Upper lobe of left lung (tissue), 6 donors: Measurements from ENCODE around the gene FHOD3. TPM values are rescaled to one million over a fixed set of nuclear protein-coding genes. Genes with fewer than 3 reads are reported as not detected.

Experiments used
- ATAC-seq, 2 donors: fragments of 200-7000 bp; cut with Tn5 transposase; one replicate each; pipeline ENCODE4 v1.9.1; 2022; ENCODE audit warnings: mild to moderate bottlenecking in 2 of 2, moderate library complexity in 2 of 2; ENCODE audit not compliant: low FRiP score in 2 of 2
- DNase-seq, 2 donors: peaks; one replicate each; pipeline ENCODE4 v3.0.0-alpha.2; 2019 to 2020
- H3K27ac ChIP-seq, 4 donors: fragments of 200-600 bp; sonication (generic); one replicate each; pipeline ENCODE4 v1.5.1; 2016 to 2019
- H3K27me3 ChIP-seq, 4 donors: fragments of 200-600 bp; sonication (generic); one replicate each; pipeline ENCODE4 v1.5.1; 2017 to 2019
- H3K36me3 ChIP-seq, 4 donors: fragments of 200-600 bp; sonication (generic); one replicate each; pipeline ENCODE4 v1.5.1; 2016 to 2019
- H3K4me1 ChIP-seq, 4 donors: fragments of 200-600 bp; sonication (generic); one replicate each; pipeline ENCODE4 v1.5.1; 2018 to 2019
- H3K4me3 ChIP-seq, 4 donors: fragments of 200-600 bp; sonication (generic); one replicate each; pipeline ENCODE4 v1.5.1; 2017 to 2019; ENCODE audit warnings: mild to moderate bottlenecking in 2 of 4, moderate library complexity in 1 of 4
- H3K9me3 ChIP-seq, 4 donors: fragments of 200-600 bp; sonication (generic); one replicate each; pipeline ENCODE4 v1.5.1; 2018 to 2019
- CTCF ChIP-seq, 6 experiments: fragments of 450-650 bp in 4 of 6; fragments of 200-600 bp in 2 of 6; sonication (generic) in 2 of 6; IDR thresholded peaks; one replicate each; pipeline ENCODE4 v1.5.1; 2016 to 2019; ENCODE audit warnings: antibody characterized with exemption in 6 of 6
- EP300 ChIP-seq, 4 donors: sonication (generic); formaldehyde crosslinking; IDR thresholded peaks; one replicate each; pipeline ENCODE4 v1.5.1; 2017; ENCODE audit warnings: antibody characterized with exemption in 4 of 4, control low read depth in 2 of 4
- POLR2A ChIP-seq, 4 donors: fragments of 450-650 bp; IDR thresholded peaks; one replicate each; pipeline ENCODE4 v1.5.1; 2016 to 2017; ENCODE audit warnings: antibody characterized with exemption in 4 of 4, mild to moderate bottlenecking in 2 of 4
- POLR2AphosphoS5 ChIP-seq, 2 donors: sonication (generic); formaldehyde crosslinking; IDR thresholded peaks; one replicate each; pipeline ENCODE4 v1.5.1; 2017; ENCODE audit warnings: antibody characterized with exemption in 2 of 2
- WGBS, 2 donors: methylation state at CpG; one replicate each; pipeline ENCODE4 v1.1.5; 2017 to 2018; 5-methylcytosine and 5-hydroxymethylcytosine counted together
- total RNA-seq, 6 donors: library from RNA; depleted of rRNA in 4 of 6; stranded (reverse); fragments of >200 nt in 4 of 6; gene quantifications; one replicate each; pipeline versions ENCODE4 v1.1.0 to v1.2.1, GENCODE V29; 2016 to 2021
- donor health status: DM: no; HTN: no; CAD: no; lungs with moderate emphysema.
- donor health status: DM: no; HTN: yes; CAD: no; lungs with severe emphysema.

The FHOD3 gene
- total RNA-seq, 6 donors from 2014 or later, result 0.40 to 4.8 (median 2.8) TPM

GRCh38 chr18:36602620-36603019 is 305.1 kb downstream of the FHOD3 start:
- ATAC-seq, result no peak
- no peaks in the 10 kb centered on the region for H3K27me3 ChIP-seq
- H3K9me3 ChIP-seq, result no peaks in the 10 kb centered on the region
- H3K36me3 ChIP-seq, result no peaks in the 10 kb centered on the region
- no peak overlapping the region for H3K4me3 ChIP-seq
- no peaks in the 10 kb centered on the region for H3K4me1 ChIP-seq
- H3K27ac ChIP-seq, result no peak overlapping the region
- whole genome bisulfite sequencing, 2 donors, result 77 to 85% methylated on average over 4 of the region's 4 CpGs
- DNase-seq, result no peak
- TF ChIP-seq EP300 (IDR thresholded peaks at IDR 0.05) (no peak), CTCF (IDR thresholded peaks at IDR 0.05) (no peak), POLR2AphosphoS5 (IDR thresholded peaks at IDR 0.05) (no peak), POLR2A (IDR thresholded peaks at IDR 0.05) (no peak)

GRCh38 chr18:36608107-36608506 is 310.6 kb downstream of the FHOD3 start:
- Histone ChIP-seq H3K4me3 (no peak overlapping the region), H3K27ac (no peak overlapping the region), H3K9me3 (no peaks in the 10 kb centered on the region), H3K4me1 (no peaks in the 10 kb centered on the region), H3K27me3 (no peaks in the 10 kb centered on the region), H3K36me3 (no peaks in the 10 kb centered on the region)
- DNase-seq (no peak), ATAC-seq (no peak)
- TF ChIP-seq POLR2AphosphoS5 (IDR thresholded peaks at IDR 0.05), result no peak
- no peak for TF ChIP-seq EP300 (IDR thresholded peaks at IDR 0.05)
- no peak for TF ChIP-seq POLR2A (IDR thresholded peaks at IDR 0.05)
- TF ChIP-seq CTCF (IDR thresholded peaks at IDR 0.05), result no peak
- 66 to 75% methylated on average over 3 of the region's 3 CpGs for WGBS, 2 donors

- Histone ChIP-seq H3K27ac (no peak overlapping the region), H3K9me3 (no peaks in the 10 kb centered on the region), H3K27me3 (no peaks in the 10 kb centered on the region), H3K36me3 (no peaks in the 10 kb centered on the region), H3K4me1 (no peaks in the 10 kb centered on the region), H3K4me3 (no peak overlapping the region)
- 89 to 93% methylated on average over 8 of the region's 8 CpGs for WGBS, 2 donors
- ATAC-seq, result no peak
- no peak for DNase-seq
- TF ChIP-seq POLR2A (IDR thresholded peaks at IDR 0.05), result no peak
- no peak for TF ChIP-seq EP300 (IDR thresholded peaks at IDR 0.05)
- no peak for TF ChIP-seq POLR2AphosphoS5 (IDR thresholded peaks at IDR 0.05)
- no peak for TF ChIP-seq CTCF (IDR thresholded peaks at IDR 0.05)
These were observed 312.7 kb downstream of the FHOD3 start for GRCh38 chr18:36610258-36610657.

- TF ChIP-seq POLR2A (IDR thresholded peaks at IDR 0.05) (no peak), CTCF (IDR thresholded peaks at IDR 0.05) (no peak), EP300 (IDR thresholded peaks at IDR 0.05) (no peak), POLR2AphosphoS5 (IDR thresholded peaks at IDR 0.05) (no peak)
- DNase-seq, result no peak
- Histone ChIP-seq H3K27ac (no peak overlapping the region), H3K27me3 (no peaks in the 10 kb centered on the region), H3K4me1 (no peaks in the 10 kb centered on the region), H3K36me3 (no peaks in the 10 kb centered on the region), H3K4me3 (no peak overlapping the region), H3K9me3 (no peaks in the 10 kb centered on the region)
- WGBS, 2 donors, result 73 to 81% methylated on average over 2 of the region's 2 CpGs
- ATAC-seq, result no peak
These were observed 313.1 kb downstream of the FHOD3 start for GRCh38 chr18:36610661-36611060.

- DNase-seq, result no peak
- TF ChIP-seq CTCF (IDR thresholded peaks at IDR 0.05), result no peak
- TF ChIP-seq POLR2A (IDR thresholded peaks at IDR 0.05), result no peak
- Histone ChIP-seq H3K36me3 (no peaks in the 10 kb centered on the region), H3K9me3 (no peaks in the 10 kb centered on the region), H3K27ac (no peak overlapping the region), H3K4me1 (no peaks in the 10 kb centered on the region), H3K4me3 (no peak overlapping the region), H3K27me3 (no peaks in the 10 kb centered on the region)
- WGBS, 2 donors, result 95 to 97% methylated on average over 5 to 6 of the region's 6 CpGs
- ATAC-seq, result no peak
These were observed 315.6 kb downstream of the FHOD3 start for GRCh38 chr18:36613069-36613468.
